NCI-H2196 (cell line): ENCODE measurements around the gene CAMP.
A peak's percentile ranks its signal among the peaks of the same experiment; 100 is the strongest.
"Not testable (repeated sequence)": the region's sequence is repeated elsewhere in the genome, so short reads cannot be mapped to it uniquely, and the experiment has no call there.

ENCODE experiments used
- DNase-seq: peaks from one replicate; lab custom pipeline; 2025; ENCODE audit not compliant: unreplicated experiment; lab: John Stamatoyannopoulos, UW

Gene CAMP

GRCh38 chr3:48222616-48223513, at the start of gene CAMP:
TSS of gene CAMP (plus strand) at chr3:48223495. CDS start at chr3:48223512, 17 bp downstream.
- DNase-seq = peak; percentile 40

- no peak for DNase-seq
Measured at GRCh38 chr3:48178072-48178471, 45.2 kb upstream of the CAMP start.

GRCh38 chr3:48180021-48180420, 43.3 kb upstream of the CAMP start:
- no peak for DNase-seq

GRCh38 chr3:48180531-48181253, 42.6 kb upstream of the CAMP start:
- DNase-seq = no peak

GRCh38 chr3:48184299-48184698, 39.0 kb upstream of the CAMP start:
- DNase-seq = no peak

GRCh38 chr3:48185129-48185528, 38.2 kb upstream of the CAMP start:
- DNase-seq = no peak

- no peak for DNase-seq
Measured at GRCh38 chr3:48186631-48187300, 36.5 kb upstream of the CAMP start.

GRCh38 chr3:48187301-48187578, 36.1 kb upstream of the CAMP start:
- no peak for DNase-seq

- DNase-seq = no peak
Measured at GRCh38 chr3:48187579-48188265, 35.6 kb upstream of the CAMP start.

GRCh38 chr3:48188266-48189201, 34.8 kb upstream of the CAMP start, which contains the start of gene CDC25A:
TSS of gene CDC25A (minus strand) at chr3:48188417. CDS start at chr3:48187947, 470 bp downstream.
- peak; percentile 89 for DNase-seq

GRCh38 chr3:48189321-48189720, 34.0 kb upstream of the CAMP start:
- no peak for DNase-seq

GRCh38 chr3:48190911-48191310, 32.4 kb upstream of the CAMP start:
- DNase-seq = no peak

- peak; percentile 61 for DNase-seq
Measured at GRCh38 chr3:48194446-48195071, 28.7 kb upstream of the CAMP start.

GRCh38 chr3:48196611-48197010, 26.7 kb upstream of the CAMP start:
- DNase-seq = no peak

- no peak for DNase-seq
Measured at GRCh38 chr3:48199117-48199516, 24.2 kb upstream of the CAMP start.

- DNase-seq = no peak
Measured at GRCh38 chr3:48202632-48203031, 20.7 kb upstream of the CAMP start.

GRCh38 chr3:48208076-48208475, 15.2 kb upstream of the CAMP start:
- no peak for DNase-seq

GRCh38 chr3:48209445-48209844, 13.8 kb upstream of the CAMP start:
- DNase-seq = no peak

GRCh38 chr3:48210534-48210933, 12.8 kb upstream of the CAMP start:
- DNase-seq = not testable (repeated sequence)

- not testable (repeated sequence) for DNase-seq
Measured at GRCh38 chr3:48211776-48212175, 11.5 kb upstream of the CAMP start.
